NCI-H510A (cell line): ENCODE measurements around the gene GPC5.
"Not testable (repeated sequence)": the region's sequence is repeated elsewhere in the genome, so short reads cannot be mapped to it uniquely, and the experiment has no call there.

Experiments used
- DNase-seq: peaks from one replicate; lab custom pipeline; 2025; lab: John Stamatoyannopoulos, UW

Gene GPC5

DNA sequence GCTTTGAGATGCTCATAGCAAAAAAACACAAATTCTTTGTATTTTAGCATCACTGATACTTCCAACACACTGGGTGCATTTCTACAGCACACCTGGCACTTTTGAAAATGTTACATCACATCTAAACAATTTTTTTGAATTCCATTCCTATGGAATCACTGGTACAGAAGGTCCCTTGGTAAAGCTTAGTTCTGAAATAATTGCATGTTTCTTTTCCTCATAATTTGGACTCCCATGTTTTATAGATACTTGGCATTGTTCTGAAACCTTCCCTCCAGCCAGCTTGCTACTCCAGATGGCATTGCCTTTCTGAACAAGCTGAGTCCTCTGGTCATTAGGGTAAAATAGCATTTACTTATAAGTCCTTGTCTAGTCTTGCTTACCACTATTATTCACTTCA is 1346.8 kb downstream of the GPC5 start:
- DNase-seq: no peak

DNA sequence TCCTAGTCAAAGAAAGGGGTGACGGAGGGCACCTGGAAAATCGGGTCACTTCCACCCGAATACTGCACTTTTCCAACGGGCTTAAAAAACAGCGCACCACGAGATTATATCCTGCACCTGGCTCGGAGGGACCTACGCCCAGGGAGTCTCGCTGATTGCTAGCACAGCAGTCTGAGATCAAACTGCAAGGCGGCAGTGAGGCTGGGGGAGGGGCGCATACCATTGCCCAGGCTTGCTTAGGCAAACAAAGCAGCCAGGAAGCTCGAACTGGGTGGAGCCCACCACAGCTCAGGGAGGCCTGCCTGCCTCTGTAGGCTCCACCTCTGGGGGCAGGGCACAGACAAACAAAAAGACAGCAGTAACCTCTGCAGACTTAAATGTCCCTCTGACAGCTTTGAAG is 1354.3 kb downstream of the GPC5 start:
- not testable (repeated sequence) for DNase-seq

DNA sequence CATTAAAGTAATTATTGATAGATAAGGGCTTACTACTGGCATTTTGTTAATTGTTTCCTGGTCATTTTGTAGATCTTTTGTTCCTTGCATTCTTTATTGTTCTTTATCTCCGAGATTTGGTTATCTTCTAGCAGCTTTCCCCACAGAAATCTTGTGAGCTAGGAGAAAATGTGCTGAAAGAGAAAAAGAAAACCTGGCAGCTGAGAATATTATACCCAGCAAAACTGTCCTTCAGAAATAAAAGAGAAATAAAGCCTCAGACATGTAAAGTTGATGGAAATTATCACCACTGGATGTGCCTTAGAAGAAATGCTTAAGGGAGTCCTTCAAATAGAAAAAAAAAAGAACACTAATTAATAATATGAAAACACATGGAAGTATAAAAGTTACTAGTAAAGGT is 1363.3 kb downstream of the GPC5 start:
- DNase-seq: no peak

DNA sequence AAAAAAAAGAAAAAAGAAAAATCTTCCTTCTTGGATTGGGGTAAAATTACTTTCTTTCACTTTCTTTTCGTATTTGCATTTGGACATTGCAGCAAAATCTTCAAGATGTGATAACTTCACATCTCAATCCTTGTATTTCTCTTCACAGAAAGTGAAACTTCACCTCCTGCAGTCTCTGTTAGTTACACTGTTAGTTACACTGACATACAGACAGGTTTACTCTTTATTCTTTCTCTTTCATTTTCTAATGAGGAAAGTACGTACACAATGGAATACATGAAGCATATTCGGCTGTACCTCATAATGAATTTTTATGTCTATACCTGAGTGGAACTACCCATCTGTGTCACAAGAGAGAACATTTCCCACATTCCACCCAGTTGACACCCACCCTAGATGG is 1369.0 kb downstream of the GPC5 start:
- DNase-seq: no peak

DNA sequence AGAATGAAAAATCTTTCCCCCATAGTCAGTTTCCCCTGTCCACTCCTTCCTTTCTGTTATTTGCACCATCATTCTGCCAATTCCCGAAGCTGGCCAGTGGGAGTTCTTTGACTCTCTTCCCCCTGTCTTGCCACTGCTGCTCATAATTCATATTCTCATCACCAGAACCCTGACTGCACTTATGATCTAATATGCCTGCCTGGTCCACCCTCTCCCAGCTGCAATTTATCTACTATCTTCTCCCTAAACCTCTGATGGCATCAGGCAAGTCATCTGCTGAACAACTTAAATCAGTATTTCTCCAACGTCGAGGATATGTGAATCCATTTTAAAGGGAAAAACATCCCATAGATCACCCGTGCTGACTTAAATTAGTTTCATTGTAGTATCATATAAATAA is 1370.2 kb downstream of the GPC5 start:
- DNase-seq: no peak

DNA sequence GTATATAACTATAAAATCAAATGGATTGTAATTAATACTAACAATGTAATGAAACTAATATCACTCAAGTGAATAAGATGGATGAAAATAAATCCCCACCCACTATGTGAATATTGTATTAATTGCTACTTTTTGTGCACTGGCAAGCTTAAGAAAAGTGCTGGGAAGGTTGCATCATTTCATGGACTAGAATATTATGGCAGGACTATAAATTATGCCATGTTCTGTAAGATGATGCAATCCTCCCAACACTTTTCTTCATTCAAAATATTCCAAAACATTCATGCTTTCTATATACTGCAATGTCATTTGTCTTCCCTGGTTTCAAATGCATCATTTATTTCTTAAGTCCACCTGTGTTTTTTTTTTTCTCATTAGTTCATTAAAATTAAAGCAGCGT is 1370.6 kb downstream of the GPC5 start:
- DNase-seq: no peak

DNA sequence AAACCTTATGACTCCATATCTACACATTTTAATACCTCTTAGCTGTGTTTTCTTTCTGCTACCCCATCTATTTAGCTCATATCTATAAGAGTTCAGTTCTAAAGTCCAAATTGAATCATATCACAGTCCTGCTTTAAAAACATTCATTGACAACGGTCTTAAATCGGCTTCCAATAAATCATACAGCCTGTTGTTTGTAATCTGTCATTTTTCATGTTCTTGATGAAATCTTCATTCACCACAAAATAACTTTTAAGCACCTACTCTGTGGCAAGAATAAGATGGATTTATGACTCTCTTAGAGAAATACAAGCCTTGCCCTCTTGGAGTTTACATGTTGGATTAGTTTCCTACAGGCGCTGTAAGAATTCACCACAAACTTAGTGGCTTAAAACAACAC is 1377.2 kb downstream of the GPC5 start:
- DNase-seq: no peak

DNA sequence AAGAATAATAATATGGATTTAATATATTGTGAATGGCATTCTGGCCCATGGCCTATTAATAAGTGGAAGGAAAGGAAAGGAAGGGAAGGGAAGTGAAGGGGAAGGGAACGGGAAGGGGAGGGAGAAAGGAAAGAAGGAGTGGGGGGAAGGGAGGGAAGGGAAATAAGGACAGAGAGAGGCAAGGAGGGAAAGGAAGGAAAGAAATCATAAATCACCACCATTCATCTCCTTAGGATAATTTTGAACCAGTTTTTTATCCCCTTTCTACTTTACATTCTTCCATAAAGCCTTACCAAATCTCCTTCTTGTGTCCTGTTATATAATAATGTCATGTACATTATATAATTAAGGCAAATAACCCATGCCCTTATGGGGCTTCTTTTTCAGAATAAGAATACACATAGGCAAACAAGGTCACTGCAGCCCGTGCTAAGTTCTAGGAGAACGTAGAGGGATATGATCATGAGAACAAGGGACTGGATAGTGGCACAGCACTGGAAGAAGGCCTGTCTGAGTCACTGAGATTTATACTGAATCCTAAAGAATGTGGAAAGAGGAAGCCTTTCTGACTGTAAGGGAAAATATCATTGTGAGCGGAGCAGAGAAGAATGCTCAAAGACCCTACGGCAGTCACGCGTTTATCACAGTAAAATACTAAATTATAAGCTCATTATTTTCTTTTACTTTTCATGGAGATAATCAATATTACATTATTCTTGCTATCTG is 1383.7 kb downstream of the GPC5 start:
- no peak for DNase-seq

DNA sequence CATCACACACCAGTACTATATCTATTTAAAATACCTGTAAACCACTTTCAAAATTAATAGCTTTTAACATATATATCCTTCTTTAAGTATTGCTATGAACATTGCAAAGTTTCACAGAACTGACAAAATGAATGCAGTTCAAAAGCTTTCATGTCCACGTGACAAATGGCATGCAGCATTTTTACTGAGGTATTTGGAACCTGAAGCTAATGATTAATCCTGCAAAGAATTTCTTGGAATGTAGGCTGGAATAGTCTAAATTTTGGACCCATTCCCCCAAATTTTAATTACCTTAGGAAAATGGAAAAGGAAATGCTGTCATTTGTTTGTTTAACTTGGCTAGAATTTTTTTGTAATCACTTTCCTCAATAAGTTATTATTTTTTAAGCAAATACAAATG is 1404.4 kb downstream of the GPC5 start:
- no peak for DNase-seq

DNA sequence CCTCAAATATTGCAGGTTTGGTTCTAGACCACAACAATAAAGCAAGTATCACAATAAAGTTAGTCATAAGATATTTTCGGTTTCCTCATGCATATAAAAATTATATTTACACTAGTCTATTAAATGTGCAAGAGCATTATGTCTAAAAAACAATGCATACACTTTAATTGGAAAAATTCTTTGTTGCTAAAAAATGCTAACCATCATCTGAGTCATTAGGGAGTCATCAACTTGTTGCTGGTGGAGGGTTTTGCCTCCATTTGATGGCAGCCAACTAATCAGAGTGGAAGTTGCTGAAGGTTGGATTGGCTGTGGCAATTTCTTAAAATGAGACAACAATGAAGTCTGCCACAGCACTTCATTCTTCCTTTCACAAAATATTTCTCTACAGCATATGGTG is 1405.9 kb downstream of the GPC5 start:
- no peak for DNase-seq

DNA sequence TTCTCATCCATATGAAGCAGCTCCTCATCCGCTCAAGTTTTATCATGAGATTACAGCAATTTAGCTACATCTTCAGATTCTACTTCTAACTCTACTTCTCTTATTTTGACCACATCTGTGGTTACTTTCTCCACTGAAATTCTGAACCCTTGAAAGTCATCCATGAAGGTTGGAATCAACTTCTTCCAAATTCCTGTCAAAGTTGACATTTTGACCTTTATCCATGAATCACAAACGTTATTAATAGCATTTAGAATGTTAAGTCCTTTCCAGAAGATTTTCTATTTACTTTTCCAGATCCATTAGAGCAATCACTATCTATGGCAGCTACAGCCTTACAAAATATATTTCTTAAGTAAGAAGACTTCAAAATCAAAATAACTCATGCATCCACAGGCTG is 1406.5 kb downstream of the GPC5 start:
- DNase-seq: no peak

DNA sequence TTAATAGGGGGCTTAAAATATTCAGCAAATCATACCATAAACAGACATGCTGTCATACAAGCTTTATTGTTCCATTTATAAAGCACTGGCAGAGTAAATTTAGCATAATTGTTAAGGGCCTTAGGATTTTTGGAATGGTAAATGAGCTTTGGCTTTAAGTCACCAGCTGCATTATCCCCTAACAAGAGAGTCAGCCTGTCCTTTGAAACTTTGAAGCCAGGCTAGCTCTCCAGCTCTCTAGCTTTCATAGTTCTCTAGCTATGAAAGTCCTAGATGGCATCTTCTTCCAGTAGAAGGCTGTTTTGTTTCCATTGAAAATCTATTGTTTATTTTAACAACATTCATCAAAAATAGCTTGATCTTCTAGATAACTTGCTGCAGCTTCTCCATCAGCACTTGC is 1407.3 kb downstream of the GPC5 start:
- DNase-seq: no peak

DNA sequence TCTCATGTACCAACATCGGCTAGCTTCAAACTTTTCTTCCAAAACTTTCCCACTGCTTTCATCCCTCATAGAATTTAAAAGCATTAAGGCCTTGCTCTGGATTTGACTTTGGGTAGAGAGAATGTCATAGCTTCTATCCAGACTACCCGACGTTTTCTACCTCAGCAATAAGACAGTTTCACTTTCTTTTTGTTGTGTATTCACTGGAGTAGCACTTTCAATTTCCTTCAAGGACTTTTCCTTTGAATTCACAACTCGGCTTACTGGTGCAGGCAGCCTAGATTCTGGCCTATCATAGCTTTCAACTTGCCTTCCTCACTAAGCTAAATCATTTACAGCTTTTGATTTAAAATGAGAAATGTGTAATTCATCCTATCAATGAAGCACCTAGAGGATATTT is 1407.8 kb downstream of the GPC5 start:
- no peak for DNase-seq

DNA sequence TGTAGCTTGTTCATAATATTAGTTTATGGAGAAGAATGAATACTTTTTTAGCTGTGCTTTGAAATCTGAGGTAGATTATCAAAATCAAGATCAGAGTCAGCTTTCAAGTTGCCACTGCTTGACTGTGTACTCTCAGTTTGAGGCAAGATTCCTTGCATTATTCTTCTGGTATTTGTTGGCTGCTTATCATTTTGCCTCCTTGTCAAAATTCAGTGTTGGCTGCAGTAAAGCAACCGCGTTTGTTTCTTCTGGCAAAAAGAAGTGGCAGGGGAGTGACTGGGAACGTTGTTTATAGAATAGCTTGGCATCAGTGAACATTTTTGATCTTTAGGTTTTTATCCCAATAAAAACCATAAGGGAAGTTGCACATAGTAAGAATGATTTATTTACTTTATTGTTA is 1408.9 kb downstream of the GPC5 start:
- no peak for DNase-seq

DNA sequence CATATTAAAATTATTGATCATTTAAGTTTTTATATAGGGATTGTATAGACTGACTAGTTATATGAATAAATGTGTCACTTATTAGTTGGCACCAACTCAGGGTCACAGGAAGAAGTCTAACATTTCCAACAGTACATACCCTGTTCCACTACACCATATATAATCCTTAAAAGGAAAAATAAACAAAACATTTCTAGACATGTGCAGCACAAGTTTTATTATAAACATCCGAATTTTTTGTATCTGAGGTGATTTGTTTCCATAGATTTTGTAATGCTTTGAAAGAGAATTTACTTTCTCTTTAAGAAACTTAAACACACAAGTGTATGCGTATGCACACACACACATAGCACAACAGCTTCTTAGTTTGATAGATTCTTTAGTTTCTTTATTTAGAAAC is 1409.5 kb downstream of the GPC5 start:
- no peak for DNase-seq

DNA sequence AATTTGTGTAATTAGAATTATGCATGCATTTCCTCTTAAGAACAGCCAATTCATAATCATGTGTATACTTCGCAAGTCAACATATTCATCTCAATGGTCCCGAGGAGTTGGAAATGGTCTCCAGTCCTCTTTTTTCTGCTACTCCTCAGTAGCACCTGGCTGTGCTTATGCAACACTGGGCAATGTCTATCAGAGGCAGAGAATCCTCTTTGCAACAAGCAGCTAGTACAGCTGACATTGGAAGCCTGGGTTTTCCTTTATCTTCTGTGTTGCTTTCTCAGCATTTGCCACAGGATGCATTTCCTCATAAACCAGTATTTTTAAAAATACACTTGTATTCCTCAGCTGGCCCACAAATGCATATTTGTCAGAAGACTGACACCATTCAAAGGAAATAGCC is 1422.9 kb downstream of the GPC5 start:
- DNase-seq: peak; percentile 18

DNA sequence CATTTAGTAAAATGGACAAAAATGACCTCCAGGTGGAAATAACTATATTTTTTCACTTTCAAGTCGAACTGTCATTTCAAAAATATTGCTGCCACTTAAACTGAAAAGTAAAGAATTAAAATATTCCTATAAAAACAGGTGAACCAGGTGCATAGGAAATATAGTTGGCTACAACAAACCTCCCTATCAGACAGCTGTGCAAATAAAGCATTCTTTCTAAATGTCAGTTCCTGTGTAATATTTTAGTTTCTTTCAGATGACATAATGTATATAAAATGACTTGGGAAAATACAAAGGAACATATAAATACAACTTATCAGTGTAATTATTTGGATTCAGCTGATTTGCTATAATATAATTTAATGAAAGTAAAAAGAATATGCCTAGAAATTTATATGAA is 1424.6 kb downstream of the GPC5 start:
- no peak for DNase-seq

DNA sequence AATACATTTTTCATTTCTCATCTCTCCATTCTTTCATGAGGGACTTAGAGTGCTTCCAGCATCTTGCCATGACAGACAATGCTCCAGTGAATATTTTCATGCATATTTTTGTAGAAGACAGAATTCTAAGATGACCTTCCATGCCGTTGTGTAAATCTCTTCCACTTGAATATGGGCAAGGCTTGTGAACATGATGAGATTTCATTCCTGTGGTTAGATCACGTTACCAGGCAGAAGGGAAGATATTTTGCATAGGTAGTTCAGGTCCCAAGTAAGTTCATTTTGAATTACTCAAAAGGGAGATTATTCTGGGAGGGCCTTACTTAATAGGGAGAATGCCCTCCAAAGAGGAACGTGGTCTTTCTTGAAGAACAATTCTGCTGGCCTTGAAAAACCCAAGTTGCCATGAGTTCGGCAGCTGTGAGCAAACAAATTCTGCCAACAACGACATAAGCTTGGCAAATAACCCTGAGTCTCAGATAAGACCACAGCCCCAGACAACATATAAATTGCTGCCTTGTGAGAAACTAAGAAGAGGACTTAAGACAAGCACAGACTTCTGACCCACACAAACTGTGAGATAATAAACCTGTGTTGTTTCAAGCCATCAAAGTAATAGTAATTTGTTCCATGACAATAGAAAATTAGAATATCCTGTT is 1427.6 kb downstream of the GPC5 start:
- DNase-seq: no peak

DNA sequence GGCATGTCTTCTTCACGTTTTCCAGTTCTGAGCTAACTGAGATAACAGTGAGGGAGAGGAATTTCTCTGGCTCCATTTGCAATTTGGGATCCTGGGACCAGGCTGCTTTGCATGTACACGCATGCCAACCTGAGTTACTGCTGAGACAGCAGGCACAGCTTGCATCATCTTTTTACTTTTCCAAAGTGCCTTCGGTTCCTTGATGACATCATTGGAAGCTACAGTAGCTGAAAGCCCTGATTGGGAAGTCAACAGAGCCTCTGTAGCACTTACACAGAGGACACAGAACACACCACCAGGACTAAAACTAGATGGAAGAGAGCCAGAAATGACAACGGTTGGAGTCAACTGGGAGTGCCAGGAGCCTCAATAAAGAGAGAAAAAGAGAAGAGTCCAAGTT is 1429.1 kb downstream of the GPC5 start:
- no peak for DNase-seq

DNA sequence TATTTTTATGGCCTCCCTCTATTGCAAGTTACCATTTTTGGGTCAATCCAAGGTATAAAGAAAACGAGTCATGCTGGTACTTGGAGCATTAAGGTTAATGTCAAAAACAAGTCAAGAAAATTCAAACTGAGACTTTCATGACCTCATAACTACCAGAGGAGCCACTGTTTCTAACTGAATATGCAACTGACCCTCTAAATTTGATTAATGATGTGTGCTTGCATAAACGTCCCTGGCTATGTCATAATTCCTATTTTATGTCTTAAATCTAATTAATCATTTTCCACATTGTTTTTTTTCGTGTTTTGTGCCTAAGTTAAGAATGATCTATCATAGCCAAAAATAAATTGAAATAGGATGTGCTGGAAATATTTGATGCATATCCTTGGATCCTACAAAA is 1431.5 kb downstream of the GPC5 start:
- DNase-seq: no peak

DNA sequence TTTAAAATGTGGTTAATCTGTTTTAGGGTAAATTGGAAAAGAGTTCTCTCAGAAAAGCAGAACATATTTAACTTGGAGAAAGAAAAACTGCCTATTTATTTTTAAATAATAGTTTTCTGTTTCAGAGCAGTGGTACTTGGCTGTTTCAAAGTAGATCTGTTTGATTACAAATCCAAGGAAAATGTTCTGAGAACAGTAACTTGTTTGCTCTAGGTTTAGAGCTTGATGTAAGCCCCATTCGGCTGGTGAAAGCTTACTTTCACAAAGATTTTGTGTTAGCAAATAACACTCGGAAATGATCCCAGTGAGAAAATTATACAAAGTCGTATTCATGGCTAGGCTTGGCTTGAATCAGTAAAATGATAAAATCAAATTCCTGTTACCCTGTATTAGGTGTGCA is 1432.4 kb downstream of the GPC5 start:
- no peak for DNase-seq

DNA sequence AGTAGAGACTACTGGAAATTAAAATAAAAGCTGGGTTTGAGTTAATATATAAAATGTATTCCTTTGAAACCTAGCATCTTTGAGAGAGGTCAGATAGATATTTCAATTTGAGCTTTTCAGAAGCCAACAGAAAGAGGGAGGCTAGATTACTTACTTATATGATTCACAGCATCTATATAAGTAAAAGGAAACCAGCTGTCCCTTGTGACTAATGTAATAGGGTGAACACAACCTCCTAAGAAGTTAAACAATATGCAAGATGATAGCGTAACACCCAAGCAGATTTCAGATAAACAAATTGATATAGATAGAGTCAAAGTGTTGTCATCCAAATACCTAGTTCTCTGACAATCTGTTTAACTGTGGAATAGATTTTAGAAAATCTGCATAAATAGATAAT is 1434.7 kb downstream of the GPC5 start:
- no peak for DNase-seq

DNA sequence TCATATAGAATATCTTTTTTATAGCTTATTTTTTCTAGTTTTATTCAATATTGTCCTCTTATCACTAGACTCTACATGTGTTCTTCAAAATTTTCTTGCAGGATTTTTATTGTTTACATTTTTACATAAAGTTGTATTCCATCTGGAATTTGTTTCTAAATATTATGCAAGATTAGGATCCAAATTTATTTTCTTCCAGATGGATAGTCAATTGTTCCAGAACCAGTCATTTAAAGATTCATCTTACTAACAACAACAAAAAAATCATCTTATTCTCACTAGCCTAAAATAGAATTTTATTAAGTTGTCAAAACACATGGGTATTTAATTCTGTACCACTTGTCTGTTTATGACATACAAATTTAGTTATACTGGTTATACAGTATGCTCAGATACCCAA is 1437.8 kb downstream of the GPC5 start:
- no peak for DNase-seq

DNA sequence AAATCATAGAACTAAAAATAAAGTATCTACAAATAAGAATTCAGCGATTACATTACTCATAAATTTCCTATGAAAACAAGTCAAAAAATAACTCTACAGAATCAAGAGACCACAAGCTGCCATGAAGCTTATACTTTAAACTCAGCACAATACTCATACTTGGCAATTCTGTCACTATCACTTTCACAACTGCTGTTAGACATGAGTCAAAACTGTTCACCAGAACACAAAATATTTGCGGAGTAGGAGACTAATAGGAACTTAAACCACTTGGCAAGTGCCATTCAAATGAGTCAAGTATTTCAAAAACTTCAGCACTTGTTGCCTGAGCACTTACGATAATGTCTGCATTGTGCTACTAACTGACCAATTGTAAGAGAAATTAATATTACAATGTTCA is 1440.4 kb downstream of the GPC5 start:
- no peak for DNase-seq
